ENCODE data around the gene KCNH5. TPM values are rescaled to one million over a fixed set of nuclear protein-coding genes. Genes with fewer than 3 reads are reported as not detected.

Gene KCNH5
- total and polyA plus RNA-seq, 9 of the 15 experiments (the other 6 are each of a cell fraction or from before 2014, with no cell fraction given), result 1.1 to 2.4 (median 1.4) TPM

GRCh38 chr14:62739647-62740046 is 305.6 kb downstream of the KCNH5 start (continued):
- no peak for TF ChIP-seq ZNF324 (CRISPR knock-in tag; IDR thresholded peaks at IDR 0.05)

GRCh38 chr14:62736048-62737043 is 308.9 kb downstream of the KCNH5 start:
- H4K20me1 ChIP-seq (replicated peaks; ENCODE audit: control insufficient read depth, insufficient read depth, low read length), result no peaks in the 10 kb centered on the region
- no peaks in the 10 kb centered on the region for H3K9me3 ChIP-seq (replicated peaks; ENCODE audit: control insufficient read depth, insufficient read depth, low read depth, low read length)
- no peak overlapping the region for H3K9ac ChIP-seq (ENCODE audit: insufficient read depth in 1 of 2, low read depth in 2 of 2, low read length in 2 of 2)
- no TSS peak for BruUV-seq (replicated peaks)
- POLR2A ChIA-PET, result no interaction called here
- no peaks in the 10 kb centered on the region for H3K36me3 ChIP-seq (ENCODE audit: control insufficient read depth, insufficient read depth, low read length)
- H3K4me3 ChIP-seq, result no peak overlapping the region
- intact Hi-C loops (cut with micrococcal nuclease), result no loop called here
- DNase-seq (ENCODE audit: extremely low read depth in 1 of 4, low spot score in 3 of 4) (no peak), ATAC-seq (no peak), FAIRE-seq (no peak)
- TF ChIP-seq FOXK2 (conservative IDR thresholded peaks at IDR 0.05 in 1 of 2, IDR thresholded peaks at IDR 0.05 in 1 of 2; ENCODE audit: low read depth in 2 of 2), result no peak
- TF ChIP-seq ZBTB17 (CRISPR knock-in tag; IDR thresholded peaks at IDR 0.05), result no peak
- no peak for TF ChIP-seq SRSF1 (IDR thresholded peaks at IDR 0.05; ENCODE audit: low read depth, low read length)
- TF ChIP-seq SMC3 (conservative IDR thresholded peaks at IDR 0.05; ENCODE audit: insufficient read depth, low read depth, low read length), result no peak
- no peak for TF ChIP-seq ZNF184 (CRISPR knock-in tag; IDR thresholded peaks at IDR 0.05)
- no peak for TF ChIP-seq HBP1 (CRISPR knock-in tag; IDR thresholded peaks at IDR 0.05)
- TF ChIP-seq TAF9B (IDR thresholded peaks at IDR 0.05; ENCODE audit: partially characterized antibody), result no peak
- no peak for TF ChIP-seq ZNF143 (CRISPR knock-in tag; IDR thresholded peaks at IDR 0.05)
- TF ChIP-seq ZFP30 (CRISPR knock-in tag; IDR thresholded peaks at IDR 0.05; ENCODE audit: borderline replicate concordance), result no peak
- TF ChIP-seq ATF1 (CRISPR knock-in tag; IDR thresholded peaks at IDR 0.05), result no peak
- TF ChIP-seq ATF1 (tag; IDR thresholded peaks at IDR 0.05), result no peak
- TF ChIP-seq ZNF699 (CRISPR knock-in tag; IDR thresholded peaks at IDR 0.05; ENCODE audit: insufficient replicate concordance), result no peak
- no peak for TF ChIP-seq SRSF3 (IDR thresholded peaks at IDR 0.05; ENCODE audit: insufficient read depth, low read length)
- no peak for TF ChIP-seq HCFC1 (IDR thresholded peaks at IDR 0.05; ENCODE audit: low read depth, low read length)
- H3K27ac ChIP-seq (ENCODE audit: extremely low read depth, low read depth, low read length), result no peak overlapping the region
- in situ Hi-C loops (cut with MboI), result no loop called here
- H3K4me1 ChIP-seq (replicated peaks in 1 of 2; ENCODE audit: control insufficient read depth in 2 of 2, insufficient read depth in 2 of 2, low read length in 2 of 2), result no peaks in the 10 kb centered on the region
- CTCF ChIA-PET (ENCODE audit: low intra/inter-chr PET ratio), result no interaction called here
- no peak overlapping the region for H3K4me2 ChIP-seq (ENCODE audit: insufficient read depth, low read length)
- H3K9me1 ChIP-seq (ENCODE audit: control insufficient read depth, insufficient read depth, low read length), result no peaks in the 10 kb centered on the region
- H3K27me3 ChIP-seq (ENCODE audit: control insufficient read depth in 2 of 2, insufficient read depth in 2 of 2, low read length in 2 of 2), result no peaks in the 10 kb centered on the region
- no peak overlapping the region for H2AFZ ChIP-seq (ENCODE audit: low read depth, low read length)
- WGBS (ENCODE audit: insufficient coverage, low coverage, missing lambda C conversion rate), result 1% methylated on average over 8 of the region's 8 CpGs
- no peaks in the 10 kb centered on the region for H3K79me2 ChIP-seq (ENCODE audit: control insufficient read depth, insufficient read depth, low read length)
